ENCODE measurements around the gene BCL6B.

DNA sequence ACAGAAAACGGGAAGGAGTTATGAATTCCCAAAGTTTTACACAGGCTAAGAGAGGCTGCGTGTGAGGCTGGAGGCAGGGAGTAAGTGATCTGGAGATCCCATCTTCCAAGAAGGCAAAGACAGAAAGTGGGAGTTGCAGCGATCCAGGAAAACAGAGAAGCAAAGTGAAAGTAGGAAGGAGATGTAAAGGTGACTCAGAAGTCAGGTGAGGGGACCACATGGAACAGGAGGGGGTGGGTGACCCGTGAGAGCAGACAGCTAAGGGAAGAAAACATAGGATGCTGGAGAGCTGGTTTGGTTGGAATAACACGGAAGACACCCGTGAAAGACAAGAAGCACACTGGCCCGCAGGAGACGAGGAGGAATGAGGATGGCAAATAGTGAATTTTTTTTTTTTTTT is 25.7 kb upstream of the BCL6B start:
- no peak for TF ChIP-seq TAF1 (IDR thresholded peaks at IDR 0.05; ENCODE audit: low read depth)
- no peak for TF ChIP-seq TCF12 (IDR thresholded peaks at IDR 0.05; ENCODE audit: low read depth)
- TF ChIP-seq, protein P1, sequence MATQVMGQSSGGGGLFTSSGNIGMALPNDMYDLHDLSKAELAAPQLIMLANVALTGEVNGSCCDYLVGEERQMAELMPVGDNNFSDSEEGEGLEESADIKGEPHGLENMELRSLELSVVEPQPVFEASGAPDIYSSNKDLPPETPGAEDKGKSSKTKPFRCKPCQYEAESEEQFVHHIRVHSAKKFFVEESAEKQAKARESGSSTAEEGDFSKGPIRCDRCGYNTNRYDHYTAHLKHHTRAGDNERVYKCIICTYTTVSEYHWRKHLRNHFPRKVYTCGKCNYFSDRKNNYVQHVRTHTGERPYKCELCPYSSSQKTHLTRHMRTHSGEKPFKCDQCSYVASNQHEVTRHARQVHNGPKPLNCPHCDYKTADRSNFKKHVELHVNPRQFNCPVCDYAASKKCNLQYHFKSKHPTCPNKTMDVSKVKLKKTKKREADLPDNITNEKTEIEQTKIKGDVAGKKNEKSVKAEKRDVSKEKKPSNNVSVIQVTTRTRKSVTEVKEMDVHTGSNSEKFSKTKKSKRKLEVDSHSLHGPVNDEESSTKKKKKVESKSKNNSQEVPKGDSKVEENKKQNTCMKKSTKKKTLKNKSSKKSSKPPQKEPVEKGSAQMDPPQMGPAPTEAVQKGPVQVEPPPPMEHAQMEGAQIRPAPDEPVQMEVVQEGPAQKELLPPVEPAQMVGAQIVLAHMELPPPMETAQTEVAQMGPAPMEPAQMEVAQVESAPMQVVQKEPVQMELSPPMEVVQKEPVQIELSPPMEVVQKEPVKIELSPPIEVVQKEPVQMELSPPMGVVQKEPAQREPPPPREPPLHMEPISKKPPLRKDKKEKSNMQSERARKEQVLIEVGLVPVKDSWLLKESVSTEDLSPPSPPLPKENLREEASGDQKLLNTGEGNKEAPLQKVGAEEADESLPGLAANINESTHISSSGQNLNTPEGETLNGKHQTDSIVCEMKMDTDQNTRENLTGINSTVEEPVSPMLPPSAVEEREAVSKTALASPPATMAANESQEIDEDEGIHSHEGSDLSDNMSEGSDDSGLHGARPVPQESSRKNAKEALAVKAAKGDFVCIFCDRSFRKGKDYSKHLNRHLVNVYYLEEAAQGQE (IDR thresholded peaks at IDR 0.05; ENCODE audit: low read depth), result no peak
- TF ChIP-seq EP300 (IDR thresholded peaks at IDR 0.05; ENCODE audit: borderline replicate concordance), result no peak
- no peak for TF ChIP-seq CREB1 (IDR thresholded peaks at IDR 0.05; ENCODE audit: low read depth)
- TF ChIP-seq FOXM1 (IDR thresholded peaks at IDR 0.05; ENCODE audit: borderline replicate concordance, low read depth), result no peak
- TF ChIP-seq RAD21 (IDR thresholded peaks at IDR 0.05; ENCODE audit: low read depth), result no peak
- TF ChIP-seq CEBPB (IDR thresholded peaks at IDR 0.05), result no peak
- no peak for TF ChIP-seq ZBTB7A (IDR thresholded peaks at IDR 0.05; ENCODE audit: low read depth)
- TF ChIP-seq, protein P2, sequence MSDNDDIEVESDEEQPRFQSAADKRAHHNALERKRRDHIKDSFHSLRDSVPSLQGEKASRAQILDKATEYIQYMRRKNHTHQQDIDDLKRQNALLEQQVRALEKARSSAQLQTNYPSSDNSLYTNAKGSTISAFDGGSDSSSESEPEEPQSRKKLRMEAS (IDR thresholded peaks at IDR 0.05), result no peak
- TF ChIP-seq YY1 (IDR thresholded peaks at IDR 0.05; ENCODE audit: low read depth), result no peak
- TF ChIP-seq NFIC (IDR thresholded peaks at IDR 0.05), result no peak
- no peak for TF ChIP-seq EGR1 (IDR thresholded peaks at IDR 0.05)
- TF ChIP-seq, protein P3, sequence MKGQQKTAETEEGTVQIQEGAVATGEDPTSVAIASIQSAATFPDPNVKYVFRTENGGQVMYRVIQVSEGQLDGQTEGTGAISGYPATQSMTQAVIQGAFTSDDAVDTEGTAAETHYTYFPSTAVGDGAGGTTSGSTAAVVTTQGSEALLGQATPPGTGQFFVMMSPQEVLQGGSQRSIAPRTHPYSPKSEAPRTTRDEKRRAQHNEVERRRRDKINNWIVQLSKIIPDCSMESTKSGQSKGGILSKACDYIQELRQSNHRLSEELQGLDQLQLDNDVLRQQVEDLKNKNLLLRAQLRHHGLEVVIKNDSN (IDR thresholded peaks at IDR 0.05), result no peak

Data from Ishikawa (cell line).